ENCODE results near the gene SP140.

GRCh38 chr2:230184727-230185578 lies 40.6 kb upstream of the SP140 start:
- TF ChIP-seq CTCF (conservative IDR thresholded peaks at IDR 0.05; ENCODE audit: low read depth, low read length) (no peak), EZH2 (IDR thresholded peaks at IDR 0.05; ENCODE audit: borderline replicate concordance, low read depth, low read length, poor library complexity, severe bottlenecking) (no peak)
